Measurements from ENCODE around the gene EMP3. TPM values are rescaled to one million over a fixed set of nuclear protein-coding genes. Genes with fewer than 3 reads are reported as not detected.
"Not testable (repeated sequence)": the region's sequence is repeated elsewhere in the genome, so short reads cannot be mapped to it uniquely, and the experiment has no call there.

The EMP3 gene
- total and polyA plus RNA-seq, 5 experiments from 2014 or later, result 275 to 721 (median 514) TPM

GRCh38 chr19:48370955-48371354 lies 45.6 kb downstream of the EMP3 start:
- no peaks in the 10 kb centered on the region for H3K9me3 Mint-ChIP-seq
- no peaks in the 10 kb centered on the region for H3K27me3 Mint-ChIP-seq
- no peak overlapping the region for H3K4me3 Mint-ChIP-seq
- POLR2A ChIA-PET, result interaction anchor here (0.7 kb wide), 1 partner anchor 14 kb away, joined by 3 read pairs; no protein-coding TSS in a partner anchor
- ATAC-seq, result no peak
- H3K27ac Mint-ChIP-seq, result peak overlapping the region in 1 of 10 donors; percentile 4
- no peaks in the 10 kb centered on the region for H3K4me1 Mint-ChIP-seq
- DNase-seq, result no peak
- no peaks in the 10 kb centered on the region for H3K36me3 Mint-ChIP-seq

GRCh38 chr19:48371367-48371766 lies 46.0 kb downstream of the EMP3 start:
- POLR2A ChIA-PET, result interaction anchor here (0.7 kb wide), 1 partner anchor 14 kb away, joined by 3 read pairs; no protein-coding TSS in a partner anchor

GRCh38 chr19:48371771-48372170 lies 46.4 kb downstream of the EMP3 start:
- H3K9me3 Mint-ChIP-seq, H3K27me3 Mint-ChIP-seq, H3K4me1 Mint-ChIP-seq, H3K27ac Mint-ChIP-seq, ATAC-seq, POLR2A ChIA-PET, H3K36me3 Mint-ChIP-seq, DNase-seq, H3K4me3 Mint-ChIP-seq: not testable (repeated sequence)

More at GRCh38 chr19:48371367-48371766, 46.0 kb downstream of the EMP3 start:
- Mint-ChIP-seq H3K36me3 (no peaks in the 10 kb centered on the region), H3K27ac (no peak overlapping the region), H3K4me1 (peaks cover 0 to 3% (median 0%) of the 10 kb centered on the region in 4 donors), H3K4me3 (no peak overlapping the region), H3K9me3 (no peaks in the 10 kb centered on the region), H3K27me3 (no peaks in the 10 kb centered on the region)
- no peak for ATAC-seq
- DNase-seq, result no peak

GRCh38 chr19:48372904-48373303 lies 47.6 kb downstream of the EMP3 start:
- no peaks in the 10 kb centered on the region for H3K27me3 Mint-ChIP-seq
- POLR2A ChIA-PET, result no interaction called here
- H3K9me3 Mint-ChIP-seq, result no peaks in the 10 kb centered on the region
- H3K27ac Mint-ChIP-seq, result no peak overlapping the region
- no peak overlapping the region for H3K4me3 Mint-ChIP-seq
- no peaks in the 10 kb centered on the region for H3K36me3 Mint-ChIP-seq
- peaks cover 0 to 3% (median 0%) of the 10 kb centered on the region in 4 donors for H3K4me1 Mint-ChIP-seq
- DNase-seq (no peak), ATAC-seq (no peak)

GRCh38 chr19:48373567-48373966 lies 48.2 kb downstream of the EMP3 start:
- no peak for DNase-seq
- POLR2A ChIA-PET, result no interaction called here
- Mint-ChIP-seq H3K36me3 (no peaks in the 10 kb centered on the region), H3K27me3 (no peaks in the 10 kb centered on the region), H3K4me1 (peaks cover 0 to 3% (median 0%) of the 10 kb centered on the region in 4 donors), H3K4me3 (no peak overlapping the region), H3K9me3 (no peaks in the 10 kb centered on the region), H3K27ac (peak overlapping the region in 1 of 10 donors; percentile 61)
- no peak for ATAC-seq

GRCh38 chr19:48378194-48378570 lies 52.8 kb downstream of the EMP3 start:
- H3K27me3 Mint-ChIP-seq, result no peaks in the 10 kb centered on the region
- no peak for DNase-seq
- peaks cover 0 to 3% (median 0%) of the 10 kb centered on the region in 4 donors for H3K4me1 Mint-ChIP-seq
- no peak overlapping the region for H3K27ac Mint-ChIP-seq
- no peak for ATAC-seq
- H3K36me3 Mint-ChIP-seq, result peaks cover 0 to 21% (median 0%) of the 10 kb centered on the region in 3 donors
- POLR2A ChIA-PET, result no interaction called here
- H3K9me3 Mint-ChIP-seq, result no peaks in the 10 kb centered on the region
- H3K4me3 Mint-ChIP-seq, result no peak overlapping the region

GRCh38 chr19:48379058-48379457 lies 53.7 kb downstream of the EMP3 start:
- ATAC-seq, result no peak
- Mint-ChIP-seq H3K9me3 (no peaks in the 10 kb centered on the region), H3K4me1 (peaks cover 0 to 3% (median 0%) of the 10 kb centered on the region in 4 donors), H3K27me3 (no peaks in the 10 kb centered on the region), H3K4me3 (no peak overlapping the region), H3K27ac (peak overlapping the region in 2 of 10 donors; percentile 48 to 55), H3K36me3 (peaks cover 0 to 29% (median 0%) of the 10 kb centered on the region in 3 donors)
- DNase-seq, result no peak
- POLR2A ChIA-PET, result no interaction called here

Other genes starting within 250 kb of the EMP3 start
- gene PLA2G4C, start 214.7 kb upstream of the EMP3 start, total RNA-seq, result 1 to 10 TPM; 1.6 to 2.7 TPM
- gene PLA2G4C, start 214.7 kb upstream of the EMP3 start, polyA plus RNA-seq, result under 1 TPM in 2 of 3 donors, not detected in 1; 0.39 to 0.74 TPM
- gene LIG1, start 155.2 kb upstream of the EMP3 start, total RNA-seq, result 100 to 1,000 TPM; 129 to 131 TPM
- 10 to 100 TPM; 27.6 to 32.8 (median 28.8) TPM for gene LIG1, start 155.2 kb upstream of the EMP3 start, polyA plus RNA-seq
- 1 to 10 TPM; 8.9 to 9.4 TPM for gene ZSWIM9, start 154.9 kb upstream of the EMP3 start, total RNA-seq
- 1 to 10 TPM in 1 of 3 donors, under 1 TPM in 2; 0.26 to 1.2 (median 0.91) TPM for gene ZSWIM9, start 154.9 kb upstream of the EMP3 start, polyA plus RNA-seq
- gene CARD8, start 69.6 kb upstream of the EMP3 start, total RNA-seq, result 100 to 1,000 TPM; 301 to 314 TPM
- 100 to 1,000 TPM in 1 of 3 donors, 10 to 100 TPM in 2; 73.3 to 104 (median 87.7) TPM for gene CARD8, start 69.6 kb upstream of the EMP3 start, polyA plus RNA-seq
- not detected for gene ZNF114, start 55.5 kb upstream of the EMP3 start, total RNA-seq
- gene ZNF114, start 55.5 kb upstream of the EMP3 start, polyA plus RNA-seq, result under 1 TPM in 1 of 3 donors, not detected in 2; 0.17 TPM
- gene TMEM143, start 38.4 kb downstream of the EMP3 start, total RNA-seq, result 10 to 100 TPM; 25.0 to 29.4 TPM
- gene TMEM143, start 38.4 kb downstream of the EMP3 start, polyA plus RNA-seq, result 10 to 100 TPM in 1 of 3 donors, 1 to 10 TPM in 2; 3.9 to 10.7 (median 4.9) TPM
- gene SYNGR4, start 38.8 kb downstream of the EMP3 start, total RNA-seq, result not detected
- gene SYNGR4, start 38.8 kb downstream of the EMP3 start, polyA plus RNA-seq, result not detected
- 10 to 100 TPM; 49.6 TPM for gene KDELR1, start 66.0 kb downstream of the EMP3 start, total RNA-seq
- 10 to 100 TPM; 21.3 to 24.8 (median 22.5) TPM for gene KDELR1, start 66.0 kb downstream of the EMP3 start, polyA plus RNA-seq
- gene GRIN2D, start 68.1 kb downstream of the EMP3 start, total RNA-seq, result under 1 TPM; 0.08 to 0.11 TPM
- not detected for gene GRIN2D, start 68.1 kb downstream of the EMP3 start, polyA plus RNA-seq
- 10 to 100 TPM; 39.1 to 41.2 TPM for gene GRWD1, start 120.4 kb downstream of the EMP3 start, total RNA-seq
- gene GRWD1, start 120.4 kb downstream of the EMP3 start, polyA plus RNA-seq, result 10 to 100 TPM; 32.9 to 59.9 (median 40.3) TPM
- 1 to 10 TPM; 2.7 to 2.9 TPM for gene KCNJ14, start 130.0 kb downstream of the EMP3 start, total RNA-seq
- gene KCNJ14, start 130.0 kb downstream of the EMP3 start, polyA plus RNA-seq, result under 1 TPM in 2 of 3 donors, not detected in 1; 0.39 to 0.42 TPM
- 10 to 100 TPM; 72.2 to 77.7 TPM for gene CYTH2, start 143.8 kb downstream of the EMP3 start, total RNA-seq
- 10 to 100 TPM; 20.5 to 32.0 (median 28.2) TPM for gene CYTH2, start 143.8 kb downstream of the EMP3 start, polyA plus RNA-seq
- gene LMTK3, start 186.3 kb downstream of the EMP3 start, total RNA-seq, result 10 to 100 TPM; 21.4 to 21.5 TPM
- under 1 TPM in 1 of 3 donors, not detected in 2; 0.15 TPM for gene LMTK3, start 186.3 kb downstream of the EMP3 start, polyA plus RNA-seq
- gene SULT2B1, start 226.6 kb downstream of the EMP3 start, total RNA-seq, result not detected
- gene SULT2B1, start 226.6 kb downstream of the EMP3 start, polyA plus RNA-seq, result under 1 TPM in 1 of 3 donors, not detected in 2; 0.18 TPM

All from naive thymus-derived CD8-positive, alpha-beta T cell (primary cell).